Coronary artery (tissue), 2 donors: ENCODE data around the gene NFIB.

Source experiments
- DNase-seq: peaks from one replicate; pipeline ENCODE4 v3.0.0-alpha.2; 2017; ENCODE audit warnings: low spot score
- H3K27ac ChIP-seq, 2 donors: fragments of 200-600 bp; sonication (generic); one replicate each; pipeline ENCODE4 v1.5.1; 2016 to 2019
- H3K4me3 ChIP-seq: fragments of 200-600 bp; sonication (generic); 2 replicates; pipeline ENCODE4 v1.5.1; 2016; ENCODE audit warnings: mild to moderate bottlenecking, moderate library complexity
- CTCF ChIP-seq: fragments of 200-600 bp; sonication (generic); IDR thresholded peaks from one replicate; pipeline ENCODE4 v1.5.1; 2019; ENCODE audit warnings: antibody characterized with exemption

NFIB gene

GRCh38 chr9:14238518-14238917, 75.4 kb downstream of the NFIB start:
- no peak for DNase-seq

GRCh38 chr9:14238079-14238478, 75.9 kb downstream of the NFIB start:
- H3K4me3 ChIP-seq = no peak overlapping the region
- no peak for DNase-seq
- no peak for TF ChIP-seq CTCF
- peak overlapping the region in 1 of 2 donors; percentile 0 for H3K27ac ChIP-seq

More at GRCh38 chr9:14238518-14238917, 75.4 kb downstream of the NFIB start:
- Histone ChIP-seq H3K27ac (peak overlapping the region in 1 of 2 donors; percentile 0), H3K4me3 (no peak overlapping the region)
- TF ChIP-seq CTCF = no peak

GRCh38 chr9:14236591-14236990, 77.3 kb downstream of the NFIB start:
- Histone ChIP-seq H3K27ac (no peak overlapping the region), H3K4me3 (peak overlapping the region; percentile 18)
- no peak for TF ChIP-seq CTCF
- DNase-seq = no peak

GRCh38 chr9:14232111-14232510, 81.8 kb downstream of the NFIB start:
- no peak for DNase-seq
- H3K27ac ChIP-seq = no peak overlapping the region
- TF ChIP-seq CTCF = no peak
- H3K4me3 ChIP-seq = no peak overlapping the region

- no peak for TF ChIP-seq CTCF
- no peak overlapping the region for H3K4me3 ChIP-seq
- no peak overlapping the region for H3K27ac ChIP-seq
- DNase-seq = no peak
Measured at GRCh38 chr9:14231196-14231990, 82.5 kb downstream of the NFIB start.

- no peak overlapping the region for H3K4me3 ChIP-seq
- TF ChIP-seq CTCF = no peak
- DNase-seq = no peak
- H3K27ac ChIP-seq = no peak overlapping the region
Measured at GRCh38 chr9:14228602-14229001, 85.3 kb downstream of the NFIB start.

GRCh38 chr9:14226855-14227532, 86.9 kb downstream of the NFIB start:
- no peak for DNase-seq
- no peak for TF ChIP-seq CTCF
- no peak overlapping the region for H3K27ac ChIP-seq
- H3K4me3 ChIP-seq = no peak overlapping the region
